ENCODE results near the gene SPDYE1.
"Not testable (repeated sequence)": the region's sequence is repeated elsewhere in the genome, so short reads cannot be mapped to it uniquely, and the experiment has no call there.

GRCh38 chr7:43978102-43978501 is 19.6 kb upstream of the SPDYE1 start:
- not testable (repeated sequence) for TF ChIP-seq POLR2A (IDR thresholded peaks at IDR 0.05)
- TF ChIP-seq, protein P1, sequence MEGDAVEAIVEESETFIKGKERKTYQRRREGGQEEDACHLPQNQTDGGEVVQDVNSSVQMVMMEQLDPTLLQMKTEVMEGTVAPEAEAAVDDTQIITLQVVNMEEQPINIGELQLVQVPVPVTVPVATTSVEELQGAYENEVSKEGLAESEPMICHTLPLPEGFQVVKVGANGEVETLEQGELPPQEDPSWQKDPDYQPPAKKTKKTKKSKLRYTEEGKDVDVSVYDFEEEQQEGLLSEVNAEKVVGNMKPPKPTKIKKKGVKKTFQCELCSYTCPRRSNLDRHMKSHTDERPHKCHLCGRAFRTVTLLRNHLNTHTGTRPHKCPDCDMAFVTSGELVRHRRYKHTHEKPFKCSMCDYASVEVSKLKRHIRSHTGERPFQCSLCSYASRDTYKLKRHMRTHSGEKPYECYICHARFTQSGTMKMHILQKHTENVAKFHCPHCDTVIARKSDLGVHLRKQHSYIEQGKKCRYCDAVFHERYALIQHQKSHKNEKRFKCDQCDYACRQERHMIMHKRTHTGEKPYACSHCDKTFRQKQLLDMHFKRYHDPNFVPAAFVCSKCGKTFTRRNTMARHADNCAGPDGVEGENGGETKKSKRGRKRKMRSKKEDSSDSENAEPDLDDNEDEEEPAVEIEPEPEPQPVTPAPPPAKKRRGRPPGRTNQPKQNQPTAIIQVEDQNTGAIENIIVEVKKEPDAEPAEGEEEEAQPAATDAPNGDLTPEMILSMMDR (IDR thresholded peaks at IDR 0.05), result not testable (repeated sequence)
